Activated CD4-positive, CD25-positive, alpha-beta regulatory T cell treated with anti-CD3 and anti-CD28 coated beads, Interleukin-2, amount 50 U/mL, for 72 hours (primary cell): ENCODE measurements around the gene FBXL15.

Experiments used
- DNase-seq: peaks from one replicate; pipeline ENCODE4 v3.0.0; 2021

Gene FBXL15

GRCh38 chr10:102411341-102412255, 9.0 kb upstream of the FBXL15 start:
- no peak for DNase-seq

DNA sequence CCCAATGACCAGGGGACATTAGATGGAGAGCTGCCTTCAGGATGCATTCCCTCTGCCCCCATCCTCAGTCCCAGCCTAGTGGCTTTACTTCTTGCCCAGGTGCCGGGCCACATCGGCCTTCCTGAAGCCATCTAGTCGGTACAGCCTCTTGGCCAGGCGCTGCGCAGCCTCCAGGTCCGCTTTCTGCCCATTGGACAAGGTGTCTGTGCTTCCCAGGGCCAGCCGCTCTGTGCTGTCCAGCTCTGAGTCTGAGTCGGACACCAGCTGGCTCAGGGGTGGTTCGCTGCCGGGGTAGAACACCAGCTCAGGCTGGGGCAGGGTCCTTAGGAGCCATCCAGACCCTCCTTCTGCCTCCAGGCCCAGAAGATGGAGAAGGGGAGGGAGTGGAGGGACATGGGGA, 8.3 kb upstream of the FBXL15 start:
- DNase-seq = no peak

DNA sequence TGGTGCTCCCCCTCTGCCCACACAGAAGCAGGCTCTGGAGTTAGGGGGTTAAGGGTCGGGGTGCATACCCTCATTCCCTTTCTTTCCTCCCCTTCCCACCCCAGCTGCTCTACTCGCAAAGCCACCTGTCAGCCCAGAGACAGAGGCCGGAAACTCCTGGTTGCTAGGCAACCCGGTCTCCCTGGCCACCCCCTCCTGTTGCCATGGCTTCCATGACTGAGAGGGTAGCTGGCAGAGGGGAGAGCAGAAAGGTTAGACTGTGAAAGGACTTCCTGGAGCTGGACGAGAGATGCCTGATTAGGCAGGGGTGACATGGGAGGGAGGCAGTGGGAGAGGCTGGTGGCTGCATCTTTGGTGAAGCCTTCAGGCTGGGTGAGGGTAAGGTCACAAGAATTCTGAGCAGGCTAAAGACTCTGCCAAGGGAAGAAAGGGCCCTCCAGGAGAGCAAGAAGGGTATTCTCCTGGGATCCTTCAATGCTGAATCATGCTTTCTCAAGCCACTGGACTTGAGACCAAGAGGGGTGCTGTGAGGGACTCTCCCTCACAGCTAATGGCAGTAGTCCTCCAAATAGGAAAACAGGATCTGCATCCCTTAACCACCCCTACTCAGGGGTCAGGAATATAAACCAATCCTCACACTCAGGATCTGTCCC, 7.5 kb upstream of the FBXL15 start:
- DNase-seq = no peak

- DNase-seq = no peak
Observed at GRCh38 chr10:102413806-102414561, 6.7 kb upstream of the FBXL15 start.

GRCh38 chr10:102414749-102415148, 5.9 kb upstream of the FBXL15 start:
- DNase-seq = no peak

- no peak for DNase-seq
Observed at GRCh38 chr10:102416283-102416682, 4.4 kb upstream of the FBXL15 start.

DNA sequence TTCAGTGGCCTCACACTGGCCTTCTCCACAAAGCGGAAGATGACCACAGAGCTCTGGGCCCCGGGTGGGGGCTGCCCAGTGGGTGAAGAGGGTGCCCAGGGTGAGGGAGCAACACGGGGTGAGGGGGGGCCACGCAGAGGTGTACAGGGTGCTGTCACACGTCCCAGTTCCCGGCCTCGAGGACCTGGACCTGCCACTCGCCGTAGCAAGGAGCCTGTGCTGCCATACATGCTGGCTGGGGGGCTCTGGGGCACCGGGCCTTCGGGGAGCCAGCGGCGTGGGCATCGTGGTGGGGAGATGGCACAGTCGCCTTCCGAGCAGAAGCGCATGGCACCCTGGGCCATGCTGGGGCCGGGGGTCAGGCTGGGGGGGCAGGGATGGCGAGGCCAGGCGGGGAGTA, 3.9 kb upstream of the FBXL15 start:
- DNase-seq = no peak

DNA sequence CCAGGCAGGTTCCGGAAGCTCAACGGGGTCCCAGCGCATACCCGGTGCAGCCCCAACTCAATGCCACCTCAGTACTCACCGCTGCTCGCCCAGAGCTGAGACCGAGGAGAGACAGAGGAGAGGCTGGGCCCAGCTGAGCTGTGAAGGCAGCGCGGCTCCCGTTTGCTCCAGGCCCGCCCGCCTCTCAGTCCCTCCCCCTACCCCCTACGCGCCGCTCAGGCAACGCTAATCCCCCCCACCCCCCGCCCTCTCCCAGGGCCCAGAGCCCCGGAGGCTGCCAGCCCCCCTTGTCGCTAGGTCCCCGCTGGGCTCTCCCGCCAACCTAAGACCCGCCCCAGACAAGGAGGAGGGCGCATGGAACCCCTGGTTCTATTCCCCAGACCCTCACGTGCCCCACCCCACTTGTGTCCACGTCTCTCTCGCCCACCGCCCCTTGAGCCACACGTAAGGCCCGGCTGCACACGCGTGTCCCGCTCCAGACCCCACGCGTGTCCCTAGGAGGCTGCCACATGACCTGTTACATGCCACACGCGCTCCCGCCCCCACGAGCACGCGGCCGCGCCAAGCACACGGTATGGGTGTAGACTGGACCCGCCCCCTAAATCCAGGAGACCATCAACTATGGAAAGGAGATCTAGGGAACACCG, 1.9 kb upstream of the FBXL15 start, which contains the start of gene PSD:
Gene PSD, minus strand, starts transcription at position 164 of the 647 bp plus-strand sequence. CDS start 1,747 bp downstream, outside the sequence.
- no peak for DNase-seq

- peak; percentile 80 for DNase-seq
Observed at GRCh38 chr10:102419269-102420180, 1.1 kb upstream of the FBXL15 start.

DNA sequence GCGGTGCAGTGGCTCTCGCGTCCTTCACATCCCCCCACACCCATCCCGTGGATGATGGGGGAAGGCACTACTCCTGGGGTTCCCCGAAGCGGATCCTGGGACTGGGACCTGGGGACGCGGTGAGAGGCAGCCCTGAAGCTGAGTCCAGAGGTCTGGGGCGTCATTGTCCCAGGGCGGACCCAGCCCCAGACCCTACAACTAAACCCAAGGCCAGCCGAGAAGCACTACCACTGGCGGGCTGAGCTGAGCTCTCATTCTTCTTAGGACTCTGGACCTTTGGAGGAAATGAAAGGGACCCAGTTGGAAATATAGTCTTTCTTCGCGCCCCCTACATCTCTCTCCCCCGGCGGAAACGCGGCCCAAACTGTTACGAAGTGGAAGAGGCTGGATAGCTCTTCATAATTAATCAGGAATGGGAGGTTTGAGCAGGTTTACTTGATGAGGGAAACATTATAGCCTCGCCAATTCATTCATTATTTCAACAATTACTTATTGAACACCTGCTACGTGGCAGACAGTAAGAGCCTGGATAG, 389 bp upstream of the FBXL15 start:
- DNase-seq = no peak

DNA sequence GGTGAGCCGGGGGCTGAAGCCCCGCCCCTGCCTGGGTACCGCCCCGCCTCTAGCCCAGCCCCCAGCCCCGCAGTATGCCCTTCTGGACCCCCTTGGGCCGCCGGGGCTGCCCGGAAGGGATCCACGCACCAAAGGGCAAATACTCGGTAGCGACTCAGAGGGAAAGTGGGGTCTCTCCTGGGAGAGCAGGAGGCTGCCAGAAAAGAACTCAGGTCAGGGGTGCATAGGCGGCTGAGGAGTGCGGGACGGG, 796 bp downstream of the FBXL15 start:
- no peak for DNase-seq

DNA sequence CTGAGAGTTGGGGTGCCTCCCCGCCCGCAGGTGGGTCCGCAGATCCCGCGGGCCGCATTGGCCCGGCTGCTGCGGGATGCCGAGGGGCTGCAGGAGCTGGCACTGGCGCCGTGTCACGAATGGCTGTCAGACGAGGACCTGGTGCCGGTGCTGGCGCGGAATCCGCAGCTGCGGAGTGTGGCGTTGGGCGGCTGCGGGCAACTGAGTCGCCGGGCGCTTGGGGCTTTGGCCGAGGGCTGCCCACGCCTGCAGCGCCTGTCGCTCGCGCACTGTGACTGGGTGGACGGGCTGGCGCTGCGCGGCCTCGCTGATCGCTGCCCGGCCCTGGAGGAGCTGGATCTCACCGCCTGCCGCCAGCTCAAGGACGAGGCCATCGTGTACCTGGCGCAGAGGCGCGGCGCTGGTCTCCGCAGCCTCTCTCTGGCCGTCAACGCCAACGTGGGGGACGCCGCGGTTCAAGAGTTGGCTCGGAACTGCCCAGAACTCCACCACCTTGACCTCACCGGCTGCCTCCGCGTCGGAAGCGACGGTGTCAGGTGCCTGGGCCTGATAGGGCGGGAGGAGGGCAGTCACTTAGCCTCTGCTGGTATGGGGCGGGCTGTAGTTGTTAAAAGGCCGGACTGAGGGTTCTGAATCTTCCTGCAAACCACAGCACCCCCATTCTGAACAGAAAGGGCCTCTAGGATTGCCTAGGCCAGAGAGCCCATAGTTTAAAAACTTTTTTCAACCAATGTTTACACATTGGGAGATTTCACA, 1.3 kb downstream of the FBXL15 start:
- no peak for DNase-seq

- DNase-seq = peak; percentile 61
Observed at GRCh38 chr10:102422545-102423129, 2.0 kb downstream of the FBXL15 start.

GRCh38 chr10:102423372-102423968, 2.8 kb downstream of the FBXL15 start:
- no peak for DNase-seq

- DNase-seq = no peak
Observed at GRCh38 chr10:102424145-102424544, 3.5 kb downstream of the FBXL15 start.

GRCh38 chr10:102424916-102425315, 4.3 kb downstream of the FBXL15 start:
- no peak for DNase-seq

DNA sequence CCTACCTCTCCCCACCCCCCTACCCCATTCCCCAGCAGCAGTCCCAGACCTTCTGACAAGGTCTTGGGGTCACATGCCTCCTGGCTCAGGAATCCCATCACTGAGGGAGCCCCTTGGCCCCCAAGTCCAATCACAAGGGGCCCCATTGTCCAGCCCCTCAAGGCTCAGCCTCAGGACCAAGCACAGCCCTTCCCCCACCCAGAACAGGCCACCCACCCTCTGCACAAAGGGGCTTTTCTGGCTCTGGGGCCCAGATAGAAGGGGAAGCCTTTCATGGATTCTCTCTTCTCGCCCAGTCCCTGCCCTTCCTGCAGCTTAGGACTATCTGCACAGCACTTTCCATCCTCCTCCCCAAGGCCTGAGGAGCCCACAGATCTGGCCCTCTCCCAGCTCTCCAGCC, 4.8 kb downstream of the FBXL15 start:
- no peak for DNase-seq

DNA sequence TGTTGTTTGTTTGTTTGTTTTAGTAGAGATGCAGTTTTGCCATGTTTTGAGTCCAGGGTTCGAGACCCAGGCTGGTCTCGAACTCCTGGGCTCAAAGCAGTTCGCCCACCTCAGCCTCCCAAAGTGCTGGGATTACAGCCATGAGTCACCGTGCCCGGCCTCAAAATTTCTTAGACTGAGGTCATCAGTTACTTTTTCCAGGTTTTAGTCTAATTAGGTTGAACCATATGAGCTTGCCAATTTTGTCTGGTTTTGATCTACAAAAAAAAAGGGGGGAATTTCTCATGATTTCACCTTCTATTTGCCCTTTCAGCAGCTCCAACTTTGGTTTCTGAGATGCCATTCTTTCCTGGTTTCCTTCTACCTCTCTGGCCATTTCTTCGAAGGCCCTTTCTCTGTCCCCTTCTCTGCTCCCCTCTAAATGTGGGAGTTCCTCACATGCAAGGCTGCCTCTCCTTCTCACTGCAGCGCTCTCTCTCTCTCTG, 6.2 kb downstream of the FBXL15 start:
- DNase-seq = no peak

DNA sequence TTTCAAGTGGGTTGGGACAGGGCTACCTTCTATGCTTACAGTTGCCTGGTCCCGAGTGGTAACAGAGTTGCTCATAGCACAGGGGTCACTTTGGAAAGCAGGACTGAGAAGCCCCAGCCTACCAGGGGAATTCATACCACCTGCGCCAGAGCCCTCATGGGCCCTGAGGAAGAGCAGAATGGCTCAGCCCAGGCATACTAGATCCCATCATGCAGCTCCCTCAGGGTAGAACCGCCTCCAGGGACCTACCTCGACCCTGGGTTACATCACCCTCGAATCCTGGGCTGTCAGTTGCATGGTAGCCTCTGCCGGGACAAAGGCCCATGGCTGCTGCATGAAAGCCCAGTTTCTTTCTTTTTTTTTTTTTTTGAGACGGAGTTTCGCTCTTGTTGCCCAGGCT, 8.8 kb downstream of the FBXL15 start:
- DNase-seq = no peak
